Inferior parietal cortex (tissue), 1 donor: ENCODE data around the gene AFG1L.
A peak's percentile ranks its signal among the peaks of the same experiment; 100 is the strongest.
"Not testable (repeated sequence)": the region's sequence is repeated elsewhere in the genome, so short reads cannot be mapped to it uniquely, and the experiment has no call there.

Experiments used
- DNase-seq: peaks from one replicate; pipeline ENCODE4 v3.0.0-alpha.2; 2016; ENCODE audit errors: extremely low spot score

Gene AFG1L

DNA sequence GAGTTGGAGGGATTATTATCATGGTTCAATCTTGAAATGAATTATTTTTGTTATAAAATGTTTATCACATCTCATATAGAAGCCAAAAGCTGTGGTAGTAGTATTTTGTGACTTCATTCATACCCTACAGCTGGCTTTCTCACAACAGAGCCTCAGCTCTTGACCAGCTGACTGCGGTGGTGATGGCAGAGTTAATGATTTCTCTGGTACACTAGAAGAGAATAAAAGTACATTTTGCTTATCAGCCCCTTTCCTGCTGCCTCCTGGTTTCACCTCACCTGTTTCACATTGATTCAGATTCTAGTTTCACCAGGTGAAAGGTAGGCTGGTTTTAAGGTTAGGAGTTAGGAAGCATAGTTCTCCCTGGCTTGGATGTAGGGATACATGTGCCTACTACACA is 55.7 kb downstream of the AFG1L start:
- DNase-seq: no peak

DNA sequence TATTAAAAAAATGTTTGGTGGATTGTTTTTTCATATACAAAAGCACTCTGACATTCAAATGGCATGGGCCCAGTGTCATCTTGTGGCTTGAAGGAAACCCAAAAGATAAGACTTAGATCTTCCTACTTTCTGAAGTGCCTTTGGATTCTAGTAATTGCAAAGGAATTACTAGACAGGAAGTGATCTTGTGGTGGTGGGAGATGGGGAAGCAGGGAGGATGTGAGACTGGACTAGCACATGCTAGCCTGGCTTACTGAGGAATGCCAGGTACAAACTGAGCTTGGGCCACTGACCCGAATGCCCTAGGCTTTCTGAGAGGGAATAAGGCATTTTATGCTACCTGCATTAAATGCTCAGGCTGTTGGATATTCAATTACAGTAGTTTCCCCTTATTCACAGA is 59.0 kb downstream of the AFG1L start:
- no peak for DNase-seq

DNA sequence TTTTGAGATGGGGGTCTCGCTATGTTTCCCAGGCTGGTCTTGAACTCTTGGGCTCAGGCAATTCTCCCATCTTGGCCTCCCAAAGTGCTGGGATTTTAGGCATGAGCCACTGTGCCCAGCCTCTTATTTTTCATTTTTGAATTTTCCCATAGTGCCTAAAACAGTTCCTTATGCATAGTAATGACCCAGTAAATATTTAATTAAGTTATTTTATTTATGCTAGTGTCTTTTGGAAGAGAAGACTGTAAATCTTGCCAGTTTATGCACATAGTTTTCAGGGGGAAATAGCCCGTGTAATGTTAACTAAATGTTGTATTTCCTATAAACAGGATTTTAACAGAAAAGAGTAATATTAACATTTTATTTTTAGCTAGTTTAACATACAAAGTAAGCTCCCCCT is 60.3 kb downstream of the AFG1L start:
- DNase-seq: no peak

DNA sequence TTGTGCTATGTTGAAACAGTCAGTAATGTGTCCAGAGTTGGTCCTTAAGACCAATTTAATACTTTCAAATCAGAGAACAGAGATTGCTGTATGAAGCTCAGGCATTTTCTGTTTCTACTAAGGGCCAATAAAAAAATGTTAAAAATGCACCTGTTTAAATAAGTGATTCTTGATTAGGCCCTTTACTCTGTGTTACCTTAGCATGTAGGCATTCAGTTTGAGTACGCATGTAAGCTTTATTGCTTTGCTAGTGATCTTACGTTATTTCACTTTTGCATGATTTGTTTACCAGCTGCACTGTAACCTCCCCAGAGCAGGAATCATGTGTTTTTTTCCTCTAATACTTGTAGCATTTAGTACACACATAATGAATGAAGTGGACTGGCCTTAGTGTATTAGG is 61.0 kb downstream of the AFG1L start:
- no peak for DNase-seq

DNA sequence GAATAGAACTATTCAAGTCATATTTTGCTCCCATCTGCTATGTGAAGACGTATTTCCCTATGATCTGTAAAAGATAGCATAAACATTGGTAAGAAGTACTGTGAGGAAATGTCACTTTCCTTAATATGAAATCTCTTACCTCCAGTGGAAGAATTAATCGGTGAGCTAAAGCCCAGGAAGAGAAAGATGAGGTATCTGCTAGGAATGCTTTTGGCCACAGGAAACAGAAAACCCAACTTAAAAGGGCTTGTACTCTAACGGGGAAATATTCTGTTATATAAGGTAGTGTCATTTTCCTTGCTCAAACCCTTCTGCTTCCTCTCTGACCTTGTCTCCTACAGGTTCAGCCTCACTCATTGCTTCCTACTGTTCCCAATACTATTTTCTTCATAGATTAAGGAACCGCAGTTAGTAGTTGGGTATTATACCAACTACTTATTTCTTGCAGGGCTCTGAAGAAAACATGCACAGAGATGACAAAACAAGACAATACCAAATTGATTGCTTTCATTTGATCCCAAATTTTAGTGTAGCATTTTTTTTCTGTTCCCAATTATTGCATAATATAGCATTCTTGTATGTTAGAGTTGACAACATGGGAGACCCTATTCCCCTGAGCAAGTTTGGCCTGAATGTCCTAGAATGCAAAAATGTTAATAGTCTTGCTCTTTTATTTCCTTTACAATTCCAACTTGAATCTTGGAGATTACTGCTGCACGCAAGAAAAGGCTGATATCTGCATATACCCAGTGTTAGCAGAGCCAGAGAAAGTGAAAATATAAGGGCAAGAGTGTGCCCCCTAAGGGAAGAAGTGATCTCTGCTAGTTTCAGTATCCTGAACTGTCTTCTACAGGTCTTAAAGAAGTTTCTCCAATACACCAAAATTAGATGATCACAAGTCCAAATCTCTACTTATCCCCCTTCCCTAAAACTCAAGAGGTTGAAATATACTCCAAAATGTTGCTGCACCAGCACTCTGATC is 65.3 kb downstream of the AFG1L start:
- DNase-seq: no peak

DNA sequence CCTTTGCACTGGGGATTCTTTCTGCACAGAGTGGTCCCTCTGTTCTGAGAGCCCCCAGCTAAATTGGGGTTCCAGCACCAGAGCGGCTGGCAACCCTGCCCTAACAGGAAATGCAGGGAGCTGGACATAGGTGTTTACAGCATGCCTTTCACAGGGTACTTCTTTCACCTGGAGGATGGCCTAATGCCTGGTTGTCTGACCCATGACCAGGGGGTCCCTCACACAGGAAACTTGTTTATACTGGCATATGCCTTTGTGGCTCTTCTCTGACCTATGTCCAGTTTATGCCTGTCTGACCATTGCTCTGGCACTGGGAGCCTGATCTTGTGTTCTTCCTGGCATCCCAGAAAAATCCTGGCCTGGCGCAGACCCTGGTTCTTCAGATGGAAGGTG is 66.1 kb downstream of the AFG1L start:
- no peak for DNase-seq

DNA sequence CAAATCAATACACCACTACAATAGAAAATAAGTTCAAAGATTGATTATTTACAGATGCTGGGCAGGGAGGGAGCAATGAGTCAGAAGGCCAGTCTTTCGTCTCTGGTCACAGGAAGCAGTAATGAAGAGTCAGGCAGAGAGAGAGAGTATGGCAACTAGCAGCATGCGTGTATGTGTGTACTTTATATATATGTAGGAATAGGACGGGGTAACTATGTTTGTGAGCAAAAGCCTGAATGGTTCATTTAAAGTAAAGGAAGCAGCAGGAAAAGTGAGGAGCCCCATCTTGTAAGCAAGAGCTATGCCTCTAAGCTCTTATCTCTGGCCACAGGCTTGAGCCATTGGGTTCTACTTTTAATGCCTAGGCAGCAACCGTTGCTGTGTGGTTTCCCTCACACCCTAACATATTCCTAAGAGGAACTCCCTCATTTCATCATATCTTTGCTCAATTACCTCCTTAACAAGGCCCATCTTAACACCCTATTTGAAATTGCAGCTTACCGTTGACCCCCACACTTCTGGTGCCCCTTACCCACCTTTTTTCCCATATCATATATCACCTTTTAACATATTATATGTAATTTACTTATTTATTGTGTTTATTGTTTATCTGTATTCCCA is 66.6 kb downstream of the AFG1L start:
- DNase-seq: no peak

DNA sequence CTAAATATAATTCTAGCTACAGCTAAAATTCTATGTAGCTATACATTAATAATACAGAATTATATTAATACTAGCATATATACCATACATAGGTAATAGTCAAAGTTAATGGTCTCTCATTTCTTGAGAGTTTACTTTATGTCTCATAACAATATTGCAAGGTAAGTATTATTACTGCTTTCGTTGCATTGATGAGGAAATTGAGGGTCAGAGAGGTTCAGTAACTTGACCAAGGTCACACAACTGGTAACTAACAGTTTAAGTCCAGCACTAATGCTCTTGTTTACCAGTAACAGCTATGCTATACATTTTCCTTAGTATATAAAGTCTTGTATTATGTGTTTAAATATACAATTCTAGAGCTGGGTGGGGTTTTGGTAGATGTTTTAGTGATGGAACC is 67.6 kb downstream of the AFG1L start:
- DNase-seq: no peak

DNA sequence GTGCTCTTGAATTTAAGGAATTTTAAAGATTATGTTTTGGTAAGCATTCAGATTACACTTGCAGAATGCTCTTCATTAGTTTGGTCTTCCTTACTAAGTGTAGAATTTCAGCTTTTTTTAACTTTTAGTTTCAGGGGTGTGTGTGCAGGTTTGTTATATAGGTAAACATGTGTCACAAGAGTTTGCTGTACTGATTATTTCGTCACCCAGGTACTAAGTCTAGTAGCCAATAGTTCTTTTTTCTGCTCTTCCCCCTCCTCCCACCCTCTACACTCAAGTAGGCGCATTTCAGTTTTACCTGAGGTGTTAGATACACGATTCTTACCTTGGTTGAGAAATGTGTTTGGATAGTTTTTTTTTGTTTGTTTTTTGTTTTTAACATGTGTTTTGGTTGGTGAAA is 68.3 kb downstream of the AFG1L start:
- DNase-seq: no peak

DNA sequence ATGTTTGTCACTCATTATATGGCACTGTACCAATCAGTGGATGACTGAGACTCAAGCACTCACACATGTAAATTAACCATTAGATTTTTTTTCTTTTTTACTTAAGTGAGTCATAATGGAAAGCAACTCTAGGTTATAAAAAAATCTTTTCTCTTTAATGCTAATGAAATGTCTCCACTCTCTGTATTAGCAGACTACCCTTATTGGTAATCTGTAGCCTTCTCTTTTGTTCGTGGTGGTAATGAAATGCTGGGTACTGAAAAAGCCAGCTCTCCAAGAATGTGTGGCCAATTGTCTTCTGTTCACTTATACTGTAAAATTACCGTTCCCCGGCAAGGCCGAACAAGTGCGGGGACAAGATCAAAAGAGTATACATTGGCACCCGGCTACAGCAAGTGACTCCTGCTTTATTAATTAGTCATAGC is 69.0 kb downstream of the AFG1L start:
- DNase-seq: no peak

DNA sequence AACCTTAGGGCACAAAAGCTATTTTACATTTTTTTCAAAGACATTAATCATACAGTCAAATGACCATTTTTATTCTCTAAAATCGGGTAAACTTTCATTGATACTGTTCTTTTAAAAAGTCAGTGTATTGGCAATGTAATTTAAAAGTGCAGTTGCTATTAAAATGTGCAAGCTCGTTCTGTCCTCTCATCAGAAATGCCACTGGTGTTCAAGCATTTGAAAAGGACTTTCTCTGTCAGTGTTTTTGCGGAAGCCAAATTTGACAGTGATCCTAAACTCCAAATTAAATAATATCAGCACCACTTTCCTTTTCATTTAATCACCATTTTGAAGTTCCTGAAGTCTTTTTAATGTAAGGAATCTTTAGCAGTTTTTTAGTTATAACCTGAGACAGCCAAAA is 69.6 kb downstream of the AFG1L start:
- DNase-seq: no peak

DNA sequence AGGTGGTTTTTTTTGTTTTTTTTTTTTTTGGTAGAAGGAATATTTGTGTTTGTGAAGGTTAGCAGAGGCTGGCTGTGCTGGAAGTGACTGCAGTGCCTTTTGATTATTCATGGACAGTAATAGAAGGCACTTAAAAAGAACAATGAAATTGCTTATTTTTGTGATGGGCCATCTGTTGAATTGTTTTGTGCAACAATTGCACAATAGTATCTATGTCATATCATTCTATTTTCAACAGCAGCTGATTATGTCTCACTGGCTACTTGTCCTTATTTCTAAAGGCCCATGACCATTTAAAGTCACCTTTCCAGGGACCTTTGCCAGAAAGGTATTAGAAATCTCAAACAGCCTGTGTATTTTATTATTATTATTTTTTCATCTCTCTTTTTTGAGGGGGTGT is 70.6 kb downstream of the AFG1L start:
- no peak for DNase-seq

DNA sequence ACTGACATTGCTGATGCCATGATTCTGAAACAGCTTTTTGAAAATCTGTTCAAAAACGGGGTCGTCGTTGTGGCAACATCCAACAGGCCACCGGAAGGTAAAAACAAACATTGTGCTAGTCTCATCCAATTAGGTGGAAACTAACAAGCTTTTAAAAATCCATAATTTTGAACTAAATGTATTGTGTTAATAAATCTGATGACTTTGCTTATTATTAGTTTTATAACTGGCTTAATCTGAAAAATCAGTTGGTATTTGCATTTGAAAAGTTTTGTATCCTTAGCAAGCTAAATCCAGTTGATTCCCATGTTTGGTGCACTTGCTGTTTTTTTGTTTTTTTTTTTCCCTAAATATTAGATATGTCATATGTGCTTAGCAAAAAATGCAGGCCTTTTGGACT is 71.4 kb downstream of the AFG1L start:
- no peak for DNase-seq

DNA sequence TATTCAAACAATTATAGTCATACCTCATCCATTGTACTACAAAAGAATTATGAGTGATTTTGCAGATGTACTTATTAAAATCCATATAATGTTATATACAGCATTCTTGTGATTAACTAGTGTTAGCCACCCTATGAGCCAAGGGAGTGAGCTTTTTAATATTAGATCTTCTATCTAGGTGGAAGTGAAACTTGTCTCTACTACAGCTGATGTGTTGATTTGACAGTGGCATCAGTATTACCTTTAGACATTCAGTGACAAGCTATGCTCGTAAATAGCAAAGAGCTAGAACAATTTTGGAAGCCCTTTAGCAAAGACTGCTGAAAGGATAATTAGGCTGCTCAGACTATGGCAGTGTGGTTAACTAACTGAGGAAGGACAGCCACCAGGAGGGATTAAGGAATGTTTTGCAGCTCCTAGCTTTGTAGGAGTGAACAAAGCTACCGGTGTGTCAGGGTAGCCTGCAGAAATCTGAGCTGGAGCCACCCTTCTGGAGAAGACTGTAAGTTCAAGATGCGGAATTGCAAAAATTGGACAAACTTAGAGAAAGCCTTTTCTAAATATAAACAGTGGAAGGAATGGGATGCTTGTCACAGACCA is 73.7 kb downstream of the AFG1L start:
- DNase-seq: no peak

DNA sequence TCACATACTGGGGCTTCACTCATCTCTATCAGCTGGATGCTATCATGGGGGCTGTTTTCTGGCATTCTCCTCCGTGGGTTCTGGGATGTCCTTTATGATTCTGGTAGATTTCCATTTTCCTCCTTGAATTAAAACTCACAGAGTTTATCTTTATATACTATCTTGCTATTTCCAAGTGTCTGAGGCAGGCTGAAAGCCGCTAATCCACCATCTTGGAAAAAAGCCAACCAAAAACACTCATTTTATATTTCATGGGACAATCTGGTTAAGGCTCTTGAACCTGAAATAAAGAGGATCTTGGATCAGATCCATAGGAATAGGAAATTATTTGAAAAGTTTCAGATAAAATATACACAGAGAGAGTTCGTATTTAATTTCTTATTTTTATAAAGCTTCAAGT is 86.0 kb downstream of the AFG1L start:
- DNase-seq: no peak

DNA sequence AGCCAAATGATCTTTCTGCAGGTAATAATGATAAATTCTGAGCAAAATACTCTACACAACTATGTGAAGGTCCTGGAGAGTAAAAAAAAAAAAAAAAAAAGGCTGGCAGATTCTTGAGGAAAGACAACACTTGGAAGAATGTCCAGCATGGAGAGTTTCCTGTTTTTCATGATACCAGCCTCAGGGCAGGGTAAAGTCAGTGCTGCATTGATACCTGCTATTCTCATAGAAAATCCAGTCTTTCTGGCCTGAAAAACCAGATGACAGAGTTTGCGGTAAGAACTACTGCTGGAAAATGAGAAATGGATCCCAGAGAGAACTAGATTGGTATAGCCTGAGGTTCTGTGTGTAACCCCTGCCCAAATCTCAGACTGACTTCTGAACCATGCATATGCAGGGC is 89.1 kb downstream of the AFG1L start:
- no peak for DNase-seq

DNA sequence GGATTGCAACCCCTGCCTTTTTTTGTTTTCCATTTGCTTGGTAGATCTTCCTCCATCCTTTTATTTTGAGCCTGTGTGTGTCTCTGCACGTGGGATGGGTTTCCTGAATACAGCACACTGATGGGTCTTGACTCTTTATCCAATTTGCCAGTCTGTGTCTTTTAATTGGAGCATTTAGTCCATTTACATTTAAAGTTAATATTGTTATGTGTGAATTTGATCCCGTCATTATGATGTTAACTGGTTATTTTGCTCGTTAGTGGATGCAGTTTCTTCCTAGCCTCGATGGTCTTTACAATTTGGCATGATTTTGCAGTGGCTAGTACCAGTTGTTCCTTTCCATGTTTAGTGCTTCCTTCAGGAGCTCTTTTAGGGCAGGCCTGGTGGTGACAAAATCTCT is 94.3 kb downstream of the AFG1L start:
- not testable (repeated sequence) for DNase-seq

DNA sequence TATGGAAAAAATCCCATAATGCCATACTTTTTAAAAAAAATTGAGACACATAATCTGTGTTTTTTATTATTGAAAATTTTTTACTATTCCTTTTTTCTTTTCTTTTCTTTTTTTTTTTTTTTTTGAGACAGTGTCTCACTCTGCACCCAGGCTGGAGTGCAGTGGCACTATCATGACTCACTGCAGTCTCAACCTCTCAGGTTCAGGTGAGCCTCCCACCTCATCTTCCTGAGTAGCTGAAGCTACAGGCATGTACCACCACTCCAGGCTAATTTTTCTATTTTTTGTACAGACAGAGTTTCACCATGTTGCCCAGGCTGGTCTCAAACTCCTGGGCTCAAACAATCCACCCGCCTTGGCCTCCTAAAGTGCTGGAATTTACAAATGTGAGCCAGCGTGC is 100.4 kb downstream of the AFG1L start:
- no peak for DNase-seq

DNA sequence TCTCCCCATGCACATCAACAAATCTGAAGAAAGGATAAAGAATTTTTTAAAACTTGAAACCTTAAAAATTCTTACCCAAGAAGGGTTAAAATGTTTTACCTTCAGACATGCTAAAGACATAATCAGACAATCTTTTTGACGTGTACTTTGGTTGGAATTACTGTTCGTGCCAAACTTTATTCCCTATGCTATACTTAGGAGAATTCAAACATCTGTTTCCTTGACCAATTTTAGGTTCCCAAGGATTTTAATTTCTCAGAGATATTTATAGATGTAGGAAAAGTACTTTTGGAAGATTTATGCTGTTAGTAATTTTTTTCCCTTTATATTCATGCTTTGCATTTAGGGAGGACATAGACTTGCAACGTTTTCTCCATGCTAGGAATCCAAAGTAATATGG is 108.4 kb downstream of the AFG1L start:
- peak; percentile 36 for DNase-seq

DNA sequence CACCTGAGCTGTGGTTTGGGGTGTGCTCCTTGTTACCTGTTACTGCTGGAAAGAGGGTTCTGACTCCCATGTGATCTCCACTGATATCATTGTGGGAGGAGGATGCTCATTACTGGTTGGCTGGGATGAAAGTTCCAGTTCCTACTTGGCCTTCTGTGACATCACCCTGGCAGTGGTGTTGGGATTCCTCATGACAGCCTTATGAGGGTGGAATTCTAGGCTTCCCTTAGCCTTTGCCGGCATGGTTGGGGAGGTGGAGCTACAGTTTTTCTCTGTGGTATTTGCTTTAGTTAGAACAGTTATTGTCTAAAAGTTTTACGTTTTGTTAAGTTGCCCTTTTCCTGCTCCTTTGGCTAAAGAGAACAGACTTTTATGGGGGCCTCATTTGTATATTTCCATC is 112.1 kb downstream of the AFG1L start:
- no peak for DNase-seq

DNA sequence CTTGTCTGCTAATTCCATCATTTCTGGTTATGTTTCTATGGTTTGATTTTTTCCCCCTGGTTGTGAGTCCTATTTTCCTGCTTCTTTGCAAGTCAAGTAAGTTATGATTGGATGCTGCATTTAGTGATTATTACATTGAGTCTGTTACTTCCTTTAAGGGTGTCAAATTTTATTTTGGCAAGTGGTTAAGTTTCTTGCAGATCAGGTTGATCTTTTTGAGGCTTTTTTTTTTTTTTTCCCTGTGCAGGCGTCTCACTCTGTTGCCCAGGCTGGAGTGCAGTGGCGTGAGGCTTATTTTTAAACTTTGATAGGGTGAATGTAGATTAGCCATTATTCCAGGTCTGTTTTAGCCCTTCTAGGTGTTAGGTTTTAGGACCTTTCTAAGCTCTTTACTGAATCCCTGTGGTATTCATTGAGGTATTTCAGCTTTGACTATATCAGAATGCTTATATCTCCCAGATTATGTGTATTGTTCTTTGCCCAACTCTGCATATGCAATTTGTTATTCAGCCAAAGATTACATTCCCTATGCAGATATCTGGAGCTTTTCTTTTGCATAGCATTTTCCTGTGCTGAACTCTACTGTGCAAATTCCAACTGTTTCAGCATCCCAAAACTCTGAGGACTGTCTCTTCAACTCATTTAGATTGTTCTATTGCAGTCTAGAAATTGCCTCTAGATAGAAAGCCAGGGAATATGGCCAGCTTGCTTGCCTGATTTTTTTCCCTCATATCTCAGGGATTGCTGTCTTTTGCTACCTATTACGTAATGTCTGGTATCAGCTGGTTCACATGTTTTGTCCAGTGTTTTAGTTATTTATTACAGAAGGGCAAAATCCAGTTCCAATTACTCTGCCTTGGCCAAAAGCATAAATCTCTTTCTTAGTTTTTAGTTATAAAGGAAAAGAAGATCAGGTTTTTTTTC is 113.3 kb downstream of the AFG1L start:
- peak; percentile 56 for DNase-seq

DNA sequence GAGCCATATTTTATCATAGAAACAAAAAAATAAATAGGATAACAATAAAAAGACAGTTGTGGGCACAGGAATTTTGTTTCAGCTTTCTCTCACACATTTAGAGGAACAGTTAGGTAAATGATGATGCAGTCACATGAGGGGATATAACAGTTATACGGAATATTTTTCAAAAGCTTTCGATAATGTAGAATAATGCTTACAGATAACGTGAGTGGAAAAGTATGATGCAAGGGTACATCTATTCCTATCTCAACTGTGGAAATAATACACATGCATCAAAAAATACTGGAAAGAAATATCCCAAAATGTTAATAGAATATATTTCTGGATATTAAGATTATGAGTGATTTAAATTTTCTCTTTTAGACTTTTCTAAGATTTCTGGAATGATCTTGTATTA is 114.0 kb downstream of the AFG1L start:
- no peak for DNase-seq
